HUES64 (cell line): ENCODE measurements around the gene ATP2B3.

Experiments used
- H3K27ac ChIP-seq: 2 replicates; pipeline ENCODE4 v1.7.0; 2013; ENCODE audit warnings: low read depth, low read length, inconsistent platforms
- H3K27me3 ChIP-seq: 2 replicates; pipeline ENCODE4 v1.6.1; 2013; ENCODE audit warnings: mild to moderate bottlenecking, low read length; ENCODE audit not compliant: insufficient read depth
- H3K36me3 ChIP-seq: 2 replicates; pipeline ENCODE4 v1.6.1; 2013; ENCODE audit warnings: mild to moderate bottlenecking, low read length; ENCODE audit not compliant: insufficient read depth
- H3K4me1 ChIP-seq: 2 replicates; pipeline ENCODE4 v1.6.1; 2013; ENCODE audit warnings: mild to moderate bottlenecking, low read length, moderate library complexity; ENCODE audit not compliant: insufficient read depth
- H3K4me3 ChIP-seq: 2 replicates; pipeline ENCODE4 v1.5.1; 2013; ENCODE audit warnings: mild to moderate bottlenecking, low read length, moderate library complexity
- H3K9ac ChIP-seq: 2 replicates; pipeline ENCODE4 v1.6.1; 2013; ENCODE audit warnings: mild to moderate bottlenecking, low read depth, low read length
- H3K9me3 ChIP-seq: 2 replicates; pipeline ENCODE4 v1.6.1; 2013; ENCODE audit warnings: low read depth, low read length; ENCODE audit not compliant: insufficient read depth
- WGBS: fragments of 150-250, 120-280 bp; methylation state at CpG from one replicate; pipeline ENCODE4 v1.1.7; 2013; ENCODE audit warnings: missing lambda C conversion rate; 5-methylcytosine and 5-hydroxymethylcytosine counted together

The ATP2B3 gene

DNA sequence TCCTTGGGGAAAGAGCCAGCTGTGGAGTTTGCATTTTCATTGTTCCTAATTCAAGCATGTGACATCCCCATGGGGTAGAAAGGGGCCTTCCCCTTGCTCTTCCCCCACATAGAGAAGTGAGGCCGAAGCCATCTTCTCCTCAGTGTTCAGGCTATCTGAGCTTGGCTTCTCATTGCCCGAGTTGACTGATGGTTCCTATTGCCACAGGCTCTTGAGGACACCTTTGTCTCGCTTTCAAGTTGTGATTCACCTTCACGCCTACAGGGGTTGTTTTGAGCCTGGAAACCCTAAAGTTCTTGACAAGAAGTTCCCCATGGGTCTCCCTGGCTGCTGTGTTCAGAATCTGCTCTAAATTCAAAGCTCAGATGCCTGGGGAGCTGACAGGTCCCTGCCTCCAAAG lies 56.5 kb downstream of the ATP2B3 start:
- H3K9me3 ChIP-seq: no peaks in the 10 kb centered on the region
- WGBS: 74% methylated on average over 4 of the region's 4 CpGs

DNA sequence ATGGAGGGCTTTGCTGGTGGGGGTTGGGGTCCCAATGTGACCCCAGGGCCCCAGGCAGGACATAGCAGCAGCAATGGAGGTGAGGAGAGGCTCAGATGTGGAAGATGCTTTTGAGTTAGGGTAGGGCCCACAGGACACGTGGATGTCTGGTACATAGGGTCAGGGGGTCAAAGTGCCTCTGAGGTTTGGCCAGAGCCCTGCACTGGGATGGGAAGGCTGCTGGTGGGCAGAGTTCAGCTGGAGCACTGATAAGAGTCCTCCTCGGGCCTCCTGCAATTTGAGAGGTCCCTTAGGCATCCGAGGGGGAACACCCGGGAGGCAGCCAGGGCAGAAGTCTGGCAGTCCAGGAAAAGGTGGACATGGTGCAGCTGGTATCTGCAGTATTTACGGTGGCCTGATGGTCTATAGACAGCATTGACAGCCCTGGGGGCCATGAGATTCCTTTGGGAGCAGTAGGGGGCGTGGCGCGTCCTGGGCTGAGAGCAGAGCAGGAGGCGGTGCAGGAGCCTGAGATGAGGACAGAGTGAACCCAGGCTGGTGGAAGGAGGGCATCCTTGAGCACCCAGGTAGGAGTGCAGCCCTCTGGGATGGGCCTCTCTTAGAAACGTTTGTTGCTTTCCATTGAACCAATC lies 58.9 kb downstream of the ATP2B3 start:
- 85% methylated on average over 10 of the region's 10 CpGs for WGBS
- no peak overlapping the region for H3K9ac ChIP-seq

More for the DNA sequence above, 56.5 kb downstream of the ATP2B3 start:
- Histone ChIP-seq H3K4me3 (no peak overlapping the region), H3K27ac (no peak overlapping the region), H3K9ac (no peak overlapping the region), H3K4me1 (no peaks in the 10 kb centered on the region; the same call in 1 of the 2 replicates), H3K36me3 (no peaks in the 10 kb centered on the region), H3K27me3 (no peaks in the 10 kb centered on the region)

DNA sequence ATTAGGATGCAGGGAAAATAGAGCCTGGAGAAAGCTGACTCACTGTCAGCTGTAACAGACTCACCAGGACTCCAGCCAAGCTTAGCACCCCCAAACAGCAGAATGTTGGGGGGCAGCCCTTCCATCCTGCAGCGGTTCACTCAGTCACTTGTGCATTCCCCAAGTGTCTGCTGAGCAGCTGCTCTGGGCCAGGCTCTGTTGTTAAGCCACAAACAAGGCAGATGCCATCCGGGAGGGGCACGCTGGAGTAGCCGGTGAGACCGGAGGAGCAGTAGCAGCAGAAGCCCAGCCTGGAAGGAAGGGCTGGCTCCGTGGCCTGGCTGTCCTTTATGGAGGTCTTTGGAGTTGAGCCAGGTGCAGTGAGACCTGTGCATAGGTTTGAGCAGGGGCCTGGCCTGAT lies 59.5 kb downstream of the ATP2B3 start:
- Histone ChIP-seq H3K36me3 (no peaks in the 10 kb centered on the region), H3K27me3 (no peaks in the 10 kb centered on the region), H3K4me1 (no peaks in the 10 kb centered on the region; the same call in 1 of the 2 replicates), H3K9ac (no peak overlapping the region), H3K4me3 (no peak overlapping the region), H3K27ac (no peak overlapping the region), H3K9me3 (no peaks in the 10 kb centered on the region)
- WGBS: 85% methylated on average over 6 of the region's 6 CpGs

More for the DNA sequence above, 58.9 kb downstream of the ATP2B3 start:
- no peaks in the 10 kb centered on the region for H3K27me3 ChIP-seq
- H3K4me1 ChIP-seq: no peaks in the 10 kb centered on the region; the same call in 1 of the 2 replicates
- no peaks in the 10 kb centered on the region for H3K9me3 ChIP-seq
- H3K4me3 ChIP-seq: no peak overlapping the region
- no peaks in the 10 kb centered on the region for H3K36me3 ChIP-seq
- H3K27ac ChIP-seq: no peak overlapping the region

DNA sequence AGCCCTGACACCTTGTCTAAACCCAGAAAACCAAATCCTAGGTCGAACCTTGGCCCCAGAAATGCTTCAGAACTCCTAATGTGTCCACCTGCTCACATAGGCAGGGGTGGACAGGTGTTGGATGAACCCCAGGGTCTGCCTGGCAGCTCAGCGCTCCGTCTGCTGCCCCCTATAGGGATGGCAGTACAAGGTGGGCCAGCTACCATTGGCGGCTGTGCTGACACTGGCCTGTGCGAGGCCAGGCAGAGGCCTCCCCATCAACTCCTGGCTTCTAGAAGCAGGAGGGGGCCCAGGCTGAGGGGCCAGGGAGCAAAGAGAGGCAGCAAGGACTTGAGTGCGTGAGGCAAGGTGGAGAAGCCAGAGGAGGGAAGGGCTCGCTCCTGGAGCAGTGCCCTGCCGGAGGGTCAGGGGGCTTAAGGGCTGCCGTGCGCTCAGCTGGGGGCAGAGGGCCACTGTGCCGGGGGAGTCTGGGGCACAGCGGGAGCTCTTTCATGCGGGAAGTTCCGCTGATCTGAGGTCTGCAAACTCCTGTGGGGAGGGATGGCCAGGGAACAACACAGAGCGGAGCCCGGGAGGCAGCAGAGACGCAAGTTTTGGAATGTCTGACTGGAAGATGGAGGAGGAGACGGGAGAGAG lies 60.9 kb downstream of the ATP2B3 start:
- H3K9me3 ChIP-seq: no peaks in the 10 kb centered on the region
- no peak overlapping the region for H3K9ac ChIP-seq
- H3K27me3 ChIP-seq: no peaks in the 10 kb centered on the region
- 43% methylated on average over 18 of the region's 18 CpGs for WGBS
- no peaks in the 10 kb centered on the region for H3K36me3 ChIP-seq
- H3K27ac ChIP-seq: no peak overlapping the region
- H3K4me3 ChIP-seq: no peak overlapping the region
- no peaks in the 10 kb centered on the region; the same call in 1 of the 2 replicates for H3K4me1 ChIP-seq

DNA sequence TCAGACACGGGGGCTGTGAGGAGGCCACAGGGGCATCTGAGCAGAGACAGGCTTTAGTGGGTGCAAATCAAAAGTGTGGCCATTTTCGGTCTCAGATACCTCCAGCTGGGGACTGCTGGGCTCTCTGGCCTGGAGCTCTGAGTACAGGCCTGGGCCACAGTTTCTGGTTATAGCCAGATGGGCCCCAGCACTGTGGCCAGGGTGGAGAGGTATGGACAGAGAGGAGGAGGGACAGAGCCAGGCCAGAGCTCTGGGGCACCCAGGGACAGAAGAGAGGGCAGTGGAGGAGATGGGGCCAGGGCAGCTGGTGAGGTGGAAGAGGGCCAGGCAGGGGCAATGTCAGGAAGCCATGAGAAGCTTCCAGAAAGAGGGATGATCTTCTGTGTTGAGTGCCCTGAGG lies 61.4 kb downstream of the ATP2B3 start:
- H3K27me3 ChIP-seq: no peaks in the 10 kb centered on the region
- no peak overlapping the region for H3K4me3 ChIP-seq
- no peaks in the 10 kb centered on the region for H3K9me3 ChIP-seq
- WGBS: 72% methylated on average over 2 of the region's 2 CpGs
- H3K36me3 ChIP-seq: no peaks in the 10 kb centered on the region
- H3K9ac ChIP-seq: no peak overlapping the region
- no peak overlapping the region for H3K27ac ChIP-seq
- no peaks in the 10 kb centered on the region; the same call in 1 of the 2 replicates for H3K4me1 ChIP-seq

DNA sequence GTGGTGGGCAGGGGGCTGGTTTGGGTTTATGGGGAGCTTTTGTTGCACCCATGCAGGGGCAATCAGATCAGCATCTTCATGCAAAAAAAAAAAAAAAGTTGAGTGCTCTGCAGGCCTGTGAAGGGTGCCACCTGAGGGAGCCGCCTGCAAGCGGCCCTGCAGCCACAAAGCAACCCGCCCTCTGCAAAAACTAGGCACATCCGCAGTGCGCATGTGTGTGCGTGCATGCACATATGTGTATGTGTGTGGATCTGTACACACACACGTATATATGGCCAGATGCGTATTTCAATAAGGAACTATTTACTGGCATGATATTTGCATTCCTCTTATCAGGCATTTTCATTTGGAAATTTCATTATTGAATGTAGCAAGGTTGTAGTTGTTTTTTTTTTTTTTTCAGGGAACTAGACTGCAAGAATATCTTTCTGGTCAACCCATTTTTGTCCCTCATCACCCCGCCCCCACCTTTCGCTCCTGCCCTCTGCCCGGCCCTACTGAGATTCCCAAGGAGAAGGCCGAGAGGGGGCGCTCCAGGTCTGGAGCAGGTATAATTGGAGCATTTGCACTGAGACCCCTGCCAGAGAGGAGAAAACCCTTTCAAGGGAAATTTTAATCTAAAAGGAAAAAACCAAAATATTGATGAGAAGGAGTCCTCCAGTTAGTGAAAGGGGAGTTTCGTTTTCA lies 63.4 kb downstream of the ATP2B3 start:
- Histone ChIP-seq H3K27ac (no peak overlapping the region), H3K4me1 (no peaks in the 10 kb centered on the region; the same call in 1 of the 2 replicates), H3K36me3 (no peaks in the 10 kb centered on the region), H3K9me3 (no peaks in the 10 kb centered on the region), H3K4me3 (no peak overlapping the region), H3K27me3 (no peaks in the 10 kb centered on the region), H3K9ac (no peak overlapping the region)
- 80% methylated on average over 13 of the region's 14 CpGs for WGBS

DNA sequence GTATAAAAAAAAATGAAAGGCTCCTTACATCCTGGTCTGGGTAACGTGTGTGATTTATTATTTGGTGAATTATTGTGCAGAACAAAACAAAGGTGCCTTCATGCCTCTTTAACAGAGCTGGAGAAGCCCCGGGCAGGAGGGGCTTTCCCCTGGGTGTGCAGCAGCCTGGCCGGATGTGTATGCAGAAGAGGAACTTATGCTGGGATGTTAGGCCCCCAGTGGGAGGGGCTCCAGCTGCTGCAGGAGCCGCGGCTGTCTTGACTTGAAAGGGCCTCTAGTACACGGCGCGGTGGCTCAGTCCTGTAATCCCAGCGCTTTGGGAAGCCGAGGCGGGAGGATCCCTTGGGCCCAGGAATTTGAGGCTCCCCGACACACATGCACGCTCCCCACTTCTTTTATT lies 65.5 kb downstream of the ATP2B3 start:
- H3K36me3 ChIP-seq: peaks cover 6% of the 10 kb centered on the region; the same call in 1 of the 2 replicates
- no peaks in the 10 kb centered on the region for H3K9me3 ChIP-seq
- 76% methylated on average over 13 of the region's 13 CpGs for WGBS
- no peaks in the 10 kb centered on the region; the same call in 1 of the 2 replicates for H3K4me1 ChIP-seq
- no peak overlapping the region for H3K4me3 ChIP-seq
- no peak overlapping the region for H3K9ac ChIP-seq
- no peak overlapping the region for H3K27ac ChIP-seq
- no peaks in the 10 kb centered on the region for H3K27me3 ChIP-seq

DNA sequence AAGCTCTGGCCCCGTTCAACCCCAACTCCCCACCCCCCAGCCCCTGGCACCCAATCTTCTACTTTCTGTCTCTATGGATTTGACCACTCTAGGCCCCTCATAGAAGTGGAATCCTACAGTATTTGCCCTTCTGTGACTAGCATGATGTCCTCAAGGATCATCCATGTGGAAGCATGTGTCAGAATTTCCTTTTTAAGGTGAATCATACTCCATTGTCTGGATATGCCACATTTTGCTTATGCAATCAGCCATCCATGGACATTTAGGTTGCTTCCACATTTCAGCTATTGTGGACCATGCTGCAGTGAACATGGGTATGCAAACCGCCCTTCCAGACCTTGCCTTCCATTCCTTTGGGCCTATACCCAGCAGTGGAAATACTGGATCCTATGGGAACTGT lies 66.0 kb downstream of the ATP2B3 start:
- Histone ChIP-seq H3K9ac (no peak overlapping the region), H3K27me3 (no peaks in the 10 kb centered on the region), H3K27ac (no peak overlapping the region), H3K36me3 (peaks cover 8% of the 10 kb centered on the region; the same call in 1 of the 2 replicates), H3K4me1 (no peaks in the 10 kb centered on the region; the same call in 1 of the 2 replicates), H3K9me3 (no peaks in the 10 kb centered on the region), H3K4me3 (no peak overlapping the region)
- 78% methylated on average over 2 of the region's 2 CpGs for WGBS

DNA sequence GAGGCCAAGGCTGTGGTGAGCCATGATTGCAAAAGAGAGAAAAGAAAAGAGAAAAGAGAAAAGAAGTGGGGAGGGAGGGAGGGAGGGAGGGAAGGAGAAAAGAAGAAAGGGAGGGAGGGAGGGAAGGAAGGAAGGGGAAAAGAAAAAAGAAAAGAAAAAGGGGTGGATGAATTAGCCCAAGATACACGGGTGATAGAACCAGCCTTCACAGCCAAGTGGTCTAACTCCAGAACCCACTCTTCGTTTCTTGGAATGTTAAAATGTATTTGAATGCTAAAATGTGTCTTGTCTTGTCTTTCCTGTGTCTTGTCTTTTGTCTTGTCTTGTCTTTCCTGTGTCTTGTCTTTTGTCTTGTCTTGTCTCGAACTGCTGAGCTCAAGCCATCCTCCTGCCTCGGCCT lies 68.4 kb downstream of the ATP2B3 start:
- Histone ChIP-seq H3K4me3 (no peak overlapping the region), H3K36me3 (peaks cover 8% of the 10 kb centered on the region; the same call in 1 of the 2 replicates), H3K9me3 (no peaks in the 10 kb centered on the region), H3K27me3 (no peaks in the 10 kb centered on the region), H3K9ac (no peak overlapping the region), H3K27ac (no peak overlapping the region), H3K4me1 (no peaks in the 10 kb centered on the region)
- WGBS: 81% methylated on average over 4 of the region's 4 CpGs

DNA sequence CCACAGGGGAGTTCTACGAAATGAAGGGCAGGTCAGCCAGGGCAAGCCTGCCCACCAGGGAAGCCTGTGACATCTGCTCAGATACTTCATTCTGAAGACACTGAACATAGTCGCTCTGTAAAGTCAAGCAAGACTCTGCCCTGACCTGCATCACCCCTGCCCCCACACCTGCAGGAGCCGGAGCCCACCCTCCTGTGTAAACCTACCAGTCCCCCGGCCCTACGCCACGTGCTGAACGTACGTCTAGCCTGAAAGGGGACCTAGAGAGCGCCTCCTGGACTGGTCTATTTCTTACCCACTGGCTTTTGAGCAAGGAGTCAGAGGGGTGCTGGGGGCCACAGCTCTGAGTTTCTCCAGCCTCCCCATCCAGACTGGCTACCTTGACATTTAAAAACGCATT lies 69.9 kb downstream of the ATP2B3 start:
- Histone ChIP-seq H3K9me3 (no peaks in the 10 kb centered on the region), H3K27ac (no peak overlapping the region), H3K27me3 (no peaks in the 10 kb centered on the region), H3K4me1 (no peaks in the 10 kb centered on the region), H3K9ac (no peak overlapping the region), H3K4me3 (no peak overlapping the region), H3K36me3 (peaks cover 8% of the 10 kb centered on the region; the same call in 1 of the 2 replicates)
- 97% methylated on average over 10 of the region's 10 CpGs for WGBS
